Keratinocyte (primary cell): ENCODE measurements around the gene WDFY2.

ENCODE experiments used
- EZH2 ChIP-seq: IDR thresholded peaks from one replicate; pipeline ENCODE4 v1.6.1; 2012; ENCODE audit warnings: inconsistent platforms, mild to moderate bottlenecking, low read length, moderate library complexity
- TF ChIP-seq, protein P1 (sequence below), 3 experiments: IDR thresholded peaks in 1 of 3; conservative IDR thresholded peaks in 1 of 3; optimal IDR thresholded peaks in 1 of 3; 2 replicates in 2 of 3; 3 replicates in 1 of 3; pipeline versions ENCODE3 to v1.5.1; 2011; ENCODE audit warnings: low read length in 3 of 3, mild to moderate bottlenecking in 3 of 3, moderate library complexity in 2 of 3, control low read depth in 1 of 3, inconsistent platforms in 1 of 3; ENCODE audit not compliant: insufficient read depth in 2 of 3; ENCODE audit errors: extremely low read depth in 1 of 3

DNA sequence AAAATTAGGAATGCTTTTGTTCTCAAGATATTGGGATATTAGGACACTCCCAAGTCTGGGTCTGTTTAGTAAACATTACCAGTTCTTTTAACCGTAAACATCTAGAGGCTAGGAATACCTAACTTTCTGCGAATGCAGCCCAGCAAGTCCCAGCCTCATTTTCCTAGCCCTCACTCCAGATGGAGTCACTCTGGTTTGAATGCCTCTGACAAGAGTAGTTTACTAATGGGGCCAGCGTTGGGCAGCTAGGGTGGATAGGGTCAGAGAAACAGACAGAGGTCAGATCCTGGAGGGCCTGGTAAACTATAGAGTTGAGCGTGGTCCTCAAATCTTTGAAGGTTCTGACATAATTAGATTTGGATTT is 53.6 kb downstream of the WDFY2 start:
- TF ChIP-seq, protein P1, sequence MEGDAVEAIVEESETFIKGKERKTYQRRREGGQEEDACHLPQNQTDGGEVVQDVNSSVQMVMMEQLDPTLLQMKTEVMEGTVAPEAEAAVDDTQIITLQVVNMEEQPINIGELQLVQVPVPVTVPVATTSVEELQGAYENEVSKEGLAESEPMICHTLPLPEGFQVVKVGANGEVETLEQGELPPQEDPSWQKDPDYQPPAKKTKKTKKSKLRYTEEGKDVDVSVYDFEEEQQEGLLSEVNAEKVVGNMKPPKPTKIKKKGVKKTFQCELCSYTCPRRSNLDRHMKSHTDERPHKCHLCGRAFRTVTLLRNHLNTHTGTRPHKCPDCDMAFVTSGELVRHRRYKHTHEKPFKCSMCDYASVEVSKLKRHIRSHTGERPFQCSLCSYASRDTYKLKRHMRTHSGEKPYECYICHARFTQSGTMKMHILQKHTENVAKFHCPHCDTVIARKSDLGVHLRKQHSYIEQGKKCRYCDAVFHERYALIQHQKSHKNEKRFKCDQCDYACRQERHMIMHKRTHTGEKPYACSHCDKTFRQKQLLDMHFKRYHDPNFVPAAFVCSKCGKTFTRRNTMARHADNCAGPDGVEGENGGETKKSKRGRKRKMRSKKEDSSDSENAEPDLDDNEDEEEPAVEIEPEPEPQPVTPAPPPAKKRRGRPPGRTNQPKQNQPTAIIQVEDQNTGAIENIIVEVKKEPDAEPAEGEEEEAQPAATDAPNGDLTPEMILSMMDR (optimal IDR thresholded peaks at IDR 0.05 in 1 of 3, IDR thresholded peaks at IDR 0.05 in 1 of 3, conservative IDR thresholded peaks at IDR 0.05 in 1 of 3; ENCODE audit: extremely low read depth in 1 of 3, insufficient read depth in 2 of 3, low read length in 3 of 3): no peak
- no peak for TF ChIP-seq EZH2
